Stimulated activated CD8-positive, alpha-beta memory T cell treated with anti-CD3 and anti-CD28 coated beads, Interleukin-7, amount 100 ng/mL, for 24 hours (primary cell): ENCODE data around the gene HACD2.

Experiments used
- DNase-seq: peaks from one replicate; pipeline ENCODE4 v3.0.0-alpha.2; 2020; ENCODE audit warnings: low read depth

The HACD2 gene

GRCh38 chr3:123481722-123482457 lies 103.0 kb downstream of the HACD2 start:
- DNase-seq: no peak

- no peak for DNase-seq
Observed at GRCh38 chr3:123481071-123481470, 103.8 kb downstream of the HACD2 start.

GRCh38 chr3:123480428-123480827 lies 104.4 kb downstream of the HACD2 start:
- DNase-seq: no peak

GRCh38 chr3:123479891-123480290 lies 105.0 kb downstream of the HACD2 start:
- no peak for DNase-seq

GRCh38 chr3:123478314-123478713 lies 106.5 kb downstream of the HACD2 start:
- no peak for DNase-seq

GRCh38 chr3:123476967-123477750 lies 107.7 kb downstream of the HACD2 start:
- no peak for DNase-seq

GRCh38 chr3:123475786-123476185 lies 109.1 kb downstream of the HACD2 start:
- no peak for DNase-seq

- no peak for DNase-seq
Observed at GRCh38 chr3:123471106-123471505, 113.7 kb downstream of the HACD2 start.

GRCh38 chr3:123469323-123469995 lies 115.4 kb downstream of the HACD2 start:
- no peak for DNase-seq

GRCh38 chr3:123467046-123467445 lies 117.8 kb downstream of the HACD2 start:
- DNase-seq: no peak

- no peak for DNase-seq
Observed at GRCh38 chr3:123464211-123464610, 120.6 kb downstream of the HACD2 start.

GRCh38 chr3:123459862-123460261 lies 125.0 kb downstream of the HACD2 start:
- no peak for DNase-seq

GRCh38 chr3:123458255-123458654 lies 126.6 kb downstream of the HACD2 start:
- no peak for DNase-seq

GRCh38 chr3:123457841-123458240 lies 127.0 kb downstream of the HACD2 start:
- DNase-seq: no peak

- DNase-seq: no peak
Observed at GRCh38 chr3:123453675-123454074, 131.2 kb downstream of the HACD2 start.

- DNase-seq: no peak
Observed at GRCh38 chr3:123451186-123451585, 133.7 kb downstream of the HACD2 start.

GRCh38 chr3:123449997-123450604 lies 134.8 kb downstream of the HACD2 start:
- no peak for DNase-seq

GRCh38 chr3:123449102-123449996 lies 135.5 kb downstream of the HACD2 start:
- no peak for DNase-seq

- no peak for DNase-seq
Observed at GRCh38 chr3:123448536-123449101, 136.2 kb downstream of the HACD2 start, which contains the start of gene ADCY5. TSS of gene ADCY5 (minus strand) at chr3:123449090. CDS start at chr3:123448545, 545 bp downstream.

- DNase-seq: peak; percentile 9
Observed at GRCh38 chr3:123447749-123448517, 136.9 kb downstream of the HACD2 start.
